GM18858 (cell line): ENCODE data around the gene MAP3K2.

Experiments used
- ATAC-seq: cut with Tn5 transposase; IDR thresholded peaks from one replicate; pipeline ENCODE4 v1.9.1; 2021; ENCODE audit not compliant: unreplicated experiment

MAP3K2 gene

GRCh38 chr2:127387655-127388422, at the start of gene MAP3K2:
MAP3K2 (minus strand) TSS chr2:127387975; CDS start chr2:127343129, 44,846 bp downstream.
- peak; percentile 60 for ATAC-seq

- ATAC-seq = no peak
Measured at GRCh38 chr2:127437056-127437455, 49.3 kb upstream of the MAP3K2 start.

GRCh38 chr2:127434515-127434914, 46.7 kb upstream of the MAP3K2 start:
- ATAC-seq = no peak

GRCh38 chr2:127431408-127432023, 43.7 kb upstream of the MAP3K2 start:
- ATAC-seq = no peak

- ATAC-seq = no peak
Measured at GRCh38 chr2:127429844-127430425, 42.2 kb upstream of the MAP3K2 start.

- ATAC-seq = no peak
Measured at GRCh38 chr2:127429291-127429690, 41.5 kb upstream of the MAP3K2 start.

- no peak for ATAC-seq
Measured at GRCh38 chr2:127428815-127429109, 41.0 kb upstream of the MAP3K2 start.

GRCh38 chr2:127428057-127428814, 40.5 kb upstream of the MAP3K2 start:
- ATAC-seq = no peak

- no peak for ATAC-seq
Measured at GRCh38 chr2:127427376-127428056, 39.7 kb upstream of the MAP3K2 start.

- ATAC-seq = no peak
Measured at GRCh38 chr2:127426501-127427354, 39.0 kb upstream of the MAP3K2 start.

GRCh38 chr2:127425540-127426490, 38.0 kb upstream of the MAP3K2 start:
- no peak for ATAC-seq

- no peak for ATAC-seq
Measured at GRCh38 chr2:127424598-127425520, 37.1 kb upstream of the MAP3K2 start.

GRCh38 chr2:127423880-127424279, 36.1 kb upstream of the MAP3K2 start:
- no peak for ATAC-seq

GRCh38 chr2:127423478-127423843, 35.7 kb upstream of the MAP3K2 start:
- no peak for ATAC-seq

- ATAC-seq = no peak
Measured at GRCh38 chr2:127422559-127423477, 35.0 kb upstream of the MAP3K2 start.

- ATAC-seq = no peak
Measured at GRCh38 chr2:127421871-127422558, 34.2 kb upstream of the MAP3K2 start.
